Hepatocyte (in vitro differentiated cells): ENCODE measurements around the gene CTAG2.
"Not testable (repeated sequence)": the region's sequence is repeated elsewhere in the genome, so short reads cannot be mapped to it uniquely, and the experiment has no call there.

Source experiments
- CTCF ChIP-seq: fragments of 200-600 bp; sonication (generic); IDR thresholded peaks from 2 replicates; pipeline ENCODE4 v1.5.1; 2016; ENCODE audit warnings: antibody characterized with exemption, mild to moderate bottlenecking; ENCODE audit not compliant: poor library complexity
- EZH2phosphoT487 ChIP-seq: fragments of 200-600 bp; sonication (generic); IDR thresholded peaks from one replicate; pipeline ENCODE4 v1.6.1; 2018; ENCODE audit warnings: antibody characterized with exemption, mild to moderate bottlenecking, low read depth, moderate library complexity; ENCODE audit not compliant: unreplicated experiment, severe bottlenecking

- TF ChIP-seq CTCF, EZH2phosphoT487: not testable (repeated sequence)
Observed at GRCh38 chrX:154690438-154690837, 37.1 kb upstream of the CTAG2 start.
